NCI-H2081 (cell line): Measurements from ENCODE around the gene HM13.
"Not testable (repeated sequence)": the region's sequence is repeated elsewhere in the genome, so short reads cannot be mapped to it uniquely, and the experiment has no call there.

Experiments
- DNase-seq, 2 experiments: peaks; one replicate each; lab custom pipeline; 2025; lab: John Stamatoyannopoulos, UW

Gene HM13

DNA sequence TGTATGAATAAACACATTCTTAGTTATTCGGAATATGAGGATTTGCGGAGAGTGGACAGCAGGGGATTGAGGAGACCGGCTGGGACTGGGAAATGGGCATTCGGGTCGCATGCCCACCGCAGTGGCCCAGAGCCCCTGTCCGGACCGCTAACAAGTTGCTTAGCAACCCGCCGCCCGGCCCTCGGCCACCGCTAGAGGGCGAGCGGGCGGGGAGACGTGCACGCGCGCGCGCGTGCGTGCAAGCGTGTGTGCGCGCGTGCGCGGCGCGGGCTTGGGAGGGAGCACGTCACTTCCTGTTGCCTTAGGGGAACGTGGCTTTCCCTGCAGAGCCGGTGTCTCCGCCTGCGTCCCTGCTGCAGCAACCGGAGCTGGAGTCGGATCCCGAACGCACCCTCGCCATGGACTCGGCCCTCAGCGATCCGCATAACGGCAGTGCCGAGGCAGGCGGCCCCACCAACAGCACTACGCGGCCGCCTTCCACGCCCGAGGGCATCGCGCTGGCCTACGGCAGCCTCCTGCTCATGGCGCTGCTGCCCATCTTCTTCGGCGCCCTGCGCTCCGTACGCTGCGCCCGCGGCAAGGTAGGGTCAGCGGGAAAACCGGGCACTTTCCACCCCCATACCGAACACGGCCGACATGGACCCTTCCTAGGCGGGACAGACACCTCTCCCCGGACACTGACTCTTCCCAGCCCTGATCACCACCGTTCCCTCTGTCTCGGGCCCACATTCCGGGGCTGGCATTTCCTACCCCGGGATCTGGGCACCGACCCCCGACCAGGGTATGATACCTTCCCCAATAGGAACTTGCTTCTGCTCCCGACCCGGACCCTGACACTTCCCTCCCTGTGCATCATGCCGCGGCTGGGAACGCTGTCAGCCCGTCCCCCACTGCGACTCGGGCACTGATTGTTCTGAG is at the start of gene HM13:
Gene HM13, plus strand, starts transcription at position 289 of the 918 bp plus-strand sequence. Its CDS starts 110 bp downstream, at position 399.
- DNase-seq: peak; percentile 93 to 94

DNA sequence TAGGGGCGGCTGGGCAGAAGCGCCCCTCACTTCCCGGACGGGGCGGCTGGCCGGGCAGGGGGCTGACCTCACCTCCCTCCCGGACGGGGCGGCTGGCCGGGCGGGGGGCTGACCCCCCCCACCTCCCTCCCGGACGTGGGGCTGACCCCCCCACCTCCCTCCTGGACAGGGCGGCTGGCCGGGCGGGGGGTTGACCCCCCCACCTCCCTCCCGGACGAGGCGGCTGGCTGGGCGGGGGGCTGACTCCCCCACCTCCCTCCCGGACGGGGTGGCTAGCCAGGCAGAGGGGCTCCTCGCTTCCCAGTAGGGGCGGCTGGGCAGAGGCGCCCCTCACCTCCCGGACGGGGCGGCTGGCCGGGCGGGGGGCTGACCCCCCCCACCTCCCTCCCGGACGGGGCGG is 43.3 kb upstream of the HM13 start:
- DNase-seq: not testable (repeated sequence)

- no peak for DNase-seq
These were observed 41.6 kb upstream of the HM13 start for GRCh38 chr20:31472395-31473330.

DNA sequence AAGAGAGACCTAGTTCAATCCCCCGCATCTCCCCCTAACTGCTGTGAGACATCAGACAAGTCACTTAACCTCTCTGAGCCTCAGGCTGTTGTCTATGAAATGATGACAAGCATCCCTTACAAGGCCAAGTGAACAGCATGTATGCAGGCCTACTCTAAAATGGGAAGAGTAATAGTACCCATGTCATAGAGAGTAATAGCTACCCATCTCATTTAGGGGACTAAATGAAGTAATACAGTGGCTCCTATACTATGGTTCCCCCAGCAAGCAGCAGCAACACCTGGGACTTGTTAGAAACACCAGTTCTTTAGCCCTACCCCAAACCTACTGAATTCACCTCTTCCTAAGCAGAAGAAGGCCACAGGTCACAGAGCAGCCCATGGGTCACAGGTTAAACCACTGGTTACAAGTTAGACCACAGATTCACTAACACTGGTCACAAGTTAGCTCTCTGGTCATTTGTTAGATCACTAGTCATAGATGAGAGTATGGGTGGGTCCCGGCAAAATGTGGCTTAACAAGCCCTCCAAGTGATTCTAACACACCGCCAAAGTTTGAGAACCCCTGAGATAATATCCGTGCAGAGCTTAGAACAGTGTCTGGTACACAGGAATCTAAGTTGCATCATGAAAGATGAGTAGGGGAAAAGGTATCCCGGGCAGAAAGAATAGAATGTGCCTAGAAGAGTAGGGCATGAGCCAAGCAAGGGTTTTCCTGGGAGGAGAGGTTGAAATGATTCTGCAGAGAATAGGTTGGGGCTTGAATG is 40.7 kb upstream of the HM13 start:
- no peak for DNase-seq

GRCh38 chr20:31474097-31474436 is 40.2 kb upstream of the HM13 start:
- DNase-seq: no peak

GRCh38 chr20:31474758-31475427 is 39.3 kb upstream of the HM13 start, which contains the start of the genes DEFB124 and REM1:
Gene DEFB124, minus strand, starts transcription at chr20:31475127. Its CDS starts 2,114 bp downstream, at chr20:31473013.
Gene REM1, plus strand, starts transcription at chr20:31475288. Its CDS starts 1,158 bp downstream, at chr20:31476446.
- DNase-seq: no peak

DNA sequence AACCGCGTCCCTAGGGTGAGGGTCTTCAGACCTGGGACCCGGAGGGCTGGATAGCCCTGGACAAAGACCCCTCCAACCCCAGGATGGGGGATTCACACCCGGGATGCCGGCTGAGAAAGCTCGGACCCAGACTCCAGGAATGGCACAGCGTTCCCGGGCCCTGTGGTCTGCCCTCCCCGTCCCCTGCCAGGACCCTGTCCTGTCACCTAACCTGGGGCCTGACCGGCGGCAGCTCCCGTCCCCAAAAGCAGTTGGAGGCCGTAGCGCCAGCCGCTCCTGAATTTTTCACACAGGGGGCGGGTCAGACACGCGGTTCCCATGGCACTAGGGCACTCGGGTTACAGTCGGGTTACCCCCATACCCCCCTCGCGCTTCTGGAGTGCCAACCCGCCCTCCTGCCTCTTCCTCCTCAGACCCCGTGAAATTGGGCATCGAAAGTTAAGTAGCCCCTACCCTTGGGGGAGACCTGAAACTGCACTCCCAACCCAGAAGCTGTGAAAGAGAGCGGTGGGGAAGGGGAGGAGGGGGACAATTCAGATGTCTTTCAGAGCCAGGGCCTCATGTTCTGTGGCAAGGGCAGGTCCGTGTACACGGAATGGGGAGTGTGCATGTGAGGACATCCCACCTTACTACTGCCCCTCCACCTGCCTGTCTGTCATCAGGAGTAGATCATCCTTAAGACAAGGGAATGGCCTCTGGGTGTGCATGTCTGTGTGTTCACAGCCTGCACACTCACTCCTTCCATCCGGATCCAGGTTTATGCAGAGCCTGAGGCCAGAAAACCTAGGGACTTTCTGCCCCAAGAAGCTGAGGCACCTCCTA is 38.6 kb upstream of the HM13 start:
- DNase-seq: no peak

GRCh38 chr20:31476294-31476585 is 38.0 kb upstream of the HM13 start:
- DNase-seq: no peak

DNA sequence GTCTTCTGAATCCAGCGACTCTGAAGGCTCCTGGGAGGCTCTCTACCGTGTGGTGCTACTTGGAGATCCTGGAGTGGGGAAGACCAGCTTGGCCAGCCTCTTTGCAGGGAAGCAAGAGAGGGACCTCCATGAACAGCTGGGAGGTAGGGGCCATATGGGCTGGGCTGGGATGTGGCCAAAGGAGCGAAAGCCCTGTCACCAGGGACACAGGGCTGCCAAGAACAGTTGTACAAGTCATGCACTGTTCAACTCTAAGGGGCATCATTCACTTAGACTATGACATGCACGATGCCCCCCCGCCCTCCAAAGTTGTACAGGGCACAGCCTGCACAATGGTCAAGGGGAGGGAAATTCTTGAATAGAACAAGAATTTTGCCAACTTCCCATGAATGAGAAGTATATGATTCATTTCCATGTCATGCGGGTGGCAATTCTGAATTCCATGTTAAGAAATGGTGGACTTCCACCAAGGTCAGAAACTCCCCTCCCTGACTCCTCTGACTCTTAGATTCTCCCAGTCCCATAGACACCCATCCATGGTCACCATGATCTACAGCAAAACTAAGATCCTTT is 37.5 kb upstream of the HM13 start:
- no peak for DNase-seq

GRCh38 chr20:31484001-31484400 is 30.2 kb upstream of the HM13 start:
- DNase-seq: no peak

- no peak for DNase-seq
These were observed 28.5 kb upstream of the HM13 start for GRCh38 chr20:31485450-31486339.

GRCh38 chr20:31488115-31488514 is 26.1 kb upstream of the HM13 start:
- no peak for DNase-seq

- no peak for DNase-seq
These were observed 25.1 kb upstream of the HM13 start for GRCh38 chr20:31489152-31489551.

GRCh38 chr20:31490752-31491151 is 23.5 kb upstream of the HM13 start:
- DNase-seq: no peak

DNA sequence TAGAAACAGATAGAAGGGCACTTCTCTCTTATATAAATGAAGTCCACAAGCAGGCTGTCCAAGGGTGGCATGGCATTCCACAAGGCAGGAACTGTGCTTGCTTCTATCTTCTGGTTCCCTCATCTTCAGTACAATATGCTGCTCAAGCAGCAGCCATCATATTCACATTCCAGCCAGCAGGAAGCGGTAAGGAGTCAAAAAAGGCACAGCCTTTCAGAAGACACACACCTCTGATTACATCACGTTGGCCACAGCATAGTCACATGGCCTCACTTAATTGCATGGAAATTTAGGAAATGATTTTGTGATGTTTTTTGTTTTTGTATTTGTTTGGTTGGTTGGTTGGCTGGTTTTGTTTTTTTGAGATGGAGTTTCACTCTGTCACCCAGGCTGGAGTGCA is 20.1 kb upstream of the HM13 start:
- DNase-seq: peak; percentile 22 to 31

DNA sequence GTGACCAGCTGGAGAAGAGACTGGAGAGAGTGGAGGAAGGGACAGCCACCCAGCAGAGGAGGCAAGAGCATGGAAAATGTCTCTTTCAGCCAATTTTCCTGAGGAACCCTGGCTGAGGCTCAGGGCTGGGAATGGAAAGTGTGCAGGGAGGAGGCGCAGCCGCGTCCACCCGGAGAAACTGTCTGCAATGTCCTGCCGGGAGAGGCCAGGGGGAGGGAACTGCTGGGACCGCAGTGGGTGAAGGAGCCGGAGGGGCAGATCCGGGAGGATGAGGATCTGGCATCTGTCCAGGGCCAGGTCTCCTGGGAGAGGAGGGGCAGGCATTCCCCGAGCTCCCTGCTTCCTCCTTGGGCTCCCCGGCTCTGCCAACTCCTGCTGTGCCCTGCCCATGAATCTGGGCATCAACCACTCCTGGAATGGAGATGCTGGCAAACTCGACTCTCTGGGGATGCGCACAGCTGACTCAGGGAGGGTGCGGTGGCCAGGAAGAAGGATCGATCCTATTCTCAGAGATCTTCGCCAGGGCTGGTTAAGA is 17.4 kb upstream of the HM13 start:
- no peak for DNase-seq

DNA sequence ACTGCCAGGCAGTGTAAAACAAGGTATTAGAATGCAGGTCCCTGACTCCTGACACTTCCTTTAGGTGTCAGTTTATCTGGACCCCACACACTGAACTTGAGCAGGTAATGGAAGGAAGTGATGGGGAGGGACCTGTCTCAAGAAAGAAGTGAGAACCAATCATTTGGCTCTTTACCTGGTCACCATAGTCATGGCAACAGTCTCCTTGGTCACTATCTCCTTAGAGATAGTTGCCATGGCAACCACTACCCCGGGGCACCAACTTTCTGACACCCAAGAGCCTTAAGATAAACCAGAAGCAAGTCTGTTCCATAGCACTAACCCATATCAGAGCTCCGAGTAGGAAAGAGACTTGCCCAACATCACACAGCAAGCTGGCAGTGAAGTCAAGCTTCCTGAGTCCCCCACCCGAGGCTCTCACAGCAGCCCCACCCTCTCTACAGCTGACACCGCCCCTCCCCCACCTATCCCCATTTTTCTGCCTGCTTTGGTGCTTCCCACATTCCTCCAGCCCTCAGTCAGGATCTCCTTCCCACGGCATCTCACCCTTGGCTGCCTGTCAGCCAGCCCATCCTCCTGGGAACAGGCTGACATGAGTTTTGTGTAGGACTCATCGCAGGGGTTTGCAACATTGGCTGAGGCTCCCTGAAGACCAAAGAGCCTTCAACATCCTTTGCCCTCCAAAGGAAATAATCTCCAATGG is 16.3 kb upstream of the HM13 start:
- no peak for DNase-seq

GRCh38 chr20:31500527-31500926 is 13.7 kb upstream of the HM13 start:
- DNase-seq: no peak
